Heart right ventricle (tissue), 16 donors: Measurements from ENCODE around the gene ACTR5. TPM values are rescaled to one million over a fixed set of nuclear protein-coding genes. Genes with fewer than 3 reads are reported as not detected.

Experiments
- ATAC-seq, 8 donors: fragments of 200-7000 bp; cut with Tn5 transposase; one replicate each; pipeline ENCODE4 v1.9.1; 2020; ENCODE audit warnings: mild to moderate bottlenecking in 8 of 8, moderate library complexity in 8 of 8, moderate number of reproducible peaks in 1 of 8
- DNase-seq, 2 donors: peaks; one replicate each; pipeline ENCODE4 v3.0.0-alpha.2; 2020
- H3K27ac ChIP-seq, 10 donors: fragments of 200-600 bp; sonication (generic) in 2 of 10; one replicate each; pipeline versions ENCODE4 v1.5.0 to v1.8.0; 2020 to 2022; ENCODE audit warnings: mild to moderate bottlenecking in 3 of 10
- H3K27me3 ChIP-seq, 7 donors: fragments of 200-600 bp; one replicate each; pipeline ENCODE4 v1.8.0; 2021 to 2022; ENCODE audit warnings: mild to moderate bottlenecking in 2 of 7
- H3K36me3 ChIP-seq, 9 donors: fragments of 200-600 bp; sonication (generic) in 1 of 9; one replicate each; pipeline versions ENCODE4 v1.5.0 to v1.8.0; 2020 to 2022; ENCODE audit warnings: mild to moderate bottlenecking in 2 of 9
- H3K4me1 ChIP-seq, 9 donors: fragments of 200-600 bp; sonication (generic) in 1 of 9; one replicate each; pipeline versions ENCODE4 v1.5.0 to v1.8.0; 2020 to 2022; ENCODE audit warnings: mild to moderate bottlenecking in 4 of 9
- H3K4me3 ChIP-seq, 10 donors: fragments of 200-600 bp; sonication (generic) in 2 of 10; one replicate each; pipeline versions ENCODE4 v1.5.0 to v1.8.0; 2020 to 2022; ENCODE audit warnings: mild to moderate bottlenecking in 7 of 10, moderate library complexity in 2 of 10
- H3K9me3 ChIP-seq, 11 donors: fragments of 200-600 bp in 10 of 11; sonication (generic) in 2 of 11; one replicate each; pipeline versions ENCODE4 v1.5.0 to v1.8.0; 2013 to 2022; ENCODE audit warnings: mild to moderate bottlenecking in 2 of 11, control low read depth in 1 of 11, moderate library complexity in 1 of 11
- CTCF ChIP-seq, 9 donors: fragments of 200-600 bp; sonication (generic) in 2 of 9; IDR thresholded peaks; one replicate each; pipeline versions ENCODE4 v1.5.0 to v1.8.0; 2021 to 2022; ENCODE audit warnings: antibody characterized with exemption in 9 of 9, mild to moderate bottlenecking in 5 of 9, moderate library complexity in 1 of 9
- WGBS, 2 donors: extraction: QIAGEN DNeasy Blood & Tissue Kit; methylation state at CpG; one replicate each; pipeline ENCODE4 v1.1.7; 2013; ENCODE audit warnings: inconsistent platforms in 1 of 2; 5-methylcytosine and 5-hydroxymethylcytosine counted together
- intact Hi-C, 10 donors: fragments of 100-400 bp; cut with DNase I; formaldehyde crosslinking; loops; one replicate each; pipeline versions ENCODE4 v1.11.1 to v1.14.2; 2022
- polyA plus RNA-seq, 2 donors: library from polyadenylated mRNA; stranded (reverse); fragments of 200-250 nt; gene quantifications; one replicate each; pipeline ENCODE4 v1.2.3, GENCODE V29; 2013
- total RNA-seq, 10 donors: library from RNA; stranded (reverse); fragmentation: NEBNext Ultra II Directional in 3 of 10; extraction: Animal tissue kit (Norgen Biotek cat#: 25700) in 3 of 10; gene quantifications; one replicate each; pipeline versions ENCODE4 v1.2.1 to v1.2.4, GENCODE V29; 2021 to 2023
- donor health status: Arrhythmogenic right ventricular cardiomyopathy.
- donor health status: ischemic (EF 13 %, LVEDD 7.1; RV severe dilation, severe dysfunction).
- donor health status: healthy with polysubstance abuse.
- donor health status: DM: no; HTN: yes; CAD: no.
- donor health status: DM: no; HTN: no; CAD: no.
- donor health status: ischemic (EF 25% LVEDD 6.9; RV normal size, moderate dysfunction).
- donor health status: ischemic (EF 25% LVEDD 5.7; RV mildly dilated, moderate dysfunction).
- donor health status: healthy.
- donor health status: DM: yes; HTN: yes; CAD: no.
- donor health status: Ischemic cardiomyopathy.
- donor health status: ischemic (EF 35%, LVEDD 5.7; RV mildly dilated, moderate dysfunction).
- donor health status: nonischemic (EF 11% LVEDD 7.7; RV severe dilation, severe dysfunction).
- donor health status: DM: yes; HTN: yes; CAD: no.
- donor health status: PGD.
- donor health status: ischemic (EF 29% LVEDD 5.4; RV normal size, mild dysfunction).
- donor health status: nonischemic (EF 23%, LVEDD 6.1; RV moderate dilation, normal function).

ACTR5 gene
- total and polyA plus RNA-seq, 12 donors, result 1.5 to 5.4 (median 2.8) TPM

- H3K27ac ChIP-seq, result peak overlapping the region; percentile 79 to 93 (median 88)
- intact Hi-C loops, result loop anchor here in 2 of 10 donors (10.0 kb wide), 2 partner anchors 71 to 91 kb away; no protein-coding TSS in a partner anchor
- H3K4me3 ChIP-seq, result no peak overlapping the region
- TF ChIP-seq CTCF (IDR thresholded peaks at IDR 0.05), result no peak
- peaks cover 4 to 69% (median 42%) of the 10 kb centered on the region in 9 donors for H3K4me1 ChIP-seq
- H3K36me3 ChIP-seq, result no peaks in the 10 kb centered on the region
- H3K9me3 ChIP-seq, result no peaks in the 10 kb centered on the region
- peaks cover 10 to 35% (median 28%) of the 10 kb centered on the region in 7 donors for H3K27me3 ChIP-seq
- DNase-seq (no peak), ATAC-seq (no peak)
- WGBS, 2 donors, result 58 to 68% methylated on average over 3 of the region's 3 CpGs
Measured at GRCh38 chr20:38804221-38804620, 56.0 kb downstream of the ACTR5 start.

- peak; percentile 24 to 66 (median 48) for ATAC-seq
- 42 to 48% methylated on average over 18 of the region's 18 CpGs for WGBS, 2 donors
- TF ChIP-seq CTCF (IDR thresholded peaks at IDR 0.05), result no peak
- no peaks in the 10 kb centered on the region for H3K9me3 ChIP-seq
- peaks cover 10 to 38% (median 28%) of the 10 kb centered on the region in 7 donors for H3K27me3 ChIP-seq
- H3K27ac ChIP-seq, result peak overlapping the region; percentile 79 to 93 (median 88)
- H3K4me3 ChIP-seq, result peak overlapping the region; percentile 65 to 84 (median 80)
- peaks cover 4 to 71% (median 38%) of the 10 kb centered on the region in 9 donors for H3K4me1 ChIP-seq
- DNase-seq, result peak in 1 of 2 donors; percentile 32
- intact Hi-C loops, result loop anchor here in 4 of 10 donors (5.0 to 10.0 kb wide), 4 partner anchors 70 to 90 kb away; no protein-coding TSS in a partner anchor
- H3K36me3 ChIP-seq, result peaks cover 0 to under 1% (median 0%) of the 10 kb centered on the region in 9 donors
Measured at GRCh38 chr20:38804682-38805501, 56.6 kb downstream of the ACTR5 start.

GRCh38 chr20:38805502-38805957, 57.3 kb downstream of the ACTR5 start, which contains the start of gene PPP1R16B:
Gene PPP1R16B (plus strand): TSS chr20:38805697. CDS start chr20:38835926, 30,229 bp downstream.
- WGBS, 2 donors, result 2% methylated on average over 40 of the region's 40 CpGs
- Histone ChIP-seq H3K4me1 (peaks cover 4 to 74% (median 41%) of the 10 kb centered on the region in 9 donors), H3K4me3 (peak within 1 kb of the TSS; percentile 65 to 84 (median 80)), H3K27ac (peak within 1 kb of the TSS; percentile 79 to 93 (median 88)), H3K27me3 (peaks cover 10 to 45% (median 28%) of the 10 kb centered on the region in 7 donors), H3K36me3 (peaks cover 0 to 6% (median 0%) of the 10 kb centered on the region in 9 donors), H3K9me3 (no peaks in the 10 kb centered on the region)
- no peak for TF ChIP-seq CTCF (IDR thresholded peaks at IDR 0.05)
- ATAC-seq (peak; percentile 82 to 93 (median 91)), DNase-seq (peak; percentile 62 to 75)
- intact Hi-C loops, result loop anchor here in 4 of 10 donors (5.0 to 10.0 kb wide), 4 partner anchors 69 to 89 kb away; no protein-coding TSS in a partner anchor
